Smooth muscle cell (in vitro differentiated cells): ENCODE results near the gene WDFY2. TPM values are rescaled to one million over a fixed set of nuclear protein-coding genes. Genes with fewer than 3 reads are reported as not detected.

ENCODE experiments used
- DNase-seq: peaks from one replicate; lab custom pipeline; 2025; ENCODE audit not compliant: unreplicated experiment; lab: John Stamatoyannopoulos, UW
- H2AFZ ChIP-seq: fragments of 200-600 bp; sonication (generic); 2 replicates; pipeline ENCODE4 v1.6.0; 2016; ENCODE audit warnings: antibody characterized with exemption, low read depth, mild to moderate bottlenecking
- H3F3A ChIP-seq: fragments of 200-600 bp; sonication (generic); 2 replicates; pipeline ENCODE4 v1.6.0; 2017; ENCODE audit warnings: antibody characterized with exemption, low read depth
- H3K27ac ChIP-seq: fragments of 200-600 bp; sonication (generic); 2 replicates; pipeline ENCODE4 v1.5.1; 2016; ENCODE audit warnings: low read depth, mild to moderate bottlenecking
- H3K27me3 ChIP-seq: fragments of 200-600 bp; sonication (generic); 2 replicates; pipeline ENCODE4 v1.6.1; 2016; ENCODE audit warnings: low read depth, mild to moderate bottlenecking
- H3K36me3 ChIP-seq: fragments of 200-600 bp; sonication (generic); 2 replicates; pipeline ENCODE4 v1.5.1; 2016; ENCODE audit warnings: low read depth
- H3K4me1 ChIP-seq: fragments of 200-600 bp; sonication (generic); 2 replicates; pipeline ENCODE4 v1.5.1; 2016; ENCODE audit warnings: low read depth
- H3K4me2 ChIP-seq: fragments of 200-600 bp; sonication (generic); 2 replicates; pipeline ENCODE4 v1.6.0; 2016; ENCODE audit warnings: mild to moderate bottlenecking
- H3K4me3 ChIP-seq: fragments of 200-600 bp; sonication (generic); 2 replicates; pipeline ENCODE4 v1.5.1; 2016; ENCODE audit warnings: mild to moderate bottlenecking
- H3K79me2 ChIP-seq: fragments of 200-600 bp; sonication (generic); 2 replicates; pipeline ENCODE4 v1.6.0; 2016; ENCODE audit warnings: low read depth, mild to moderate bottlenecking
- H3K9ac ChIP-seq: fragments of 200-600 bp; sonication (generic); 2 replicates; pipeline ENCODE4 v1.6.0; 2016; ENCODE audit warnings: low read depth
- H3K9me3 ChIP-seq: fragments of 200-600 bp; sonication (generic); replicated peaks from 2 replicates; pipeline ENCODE4 v1.5.1; 2016; ENCODE audit warnings: low read depth
- H4K20me1 ChIP-seq: fragments of 200-600 bp; sonication (generic); 2 replicates; pipeline ENCODE4 v1.6.0; 2016; ENCODE audit warnings: low read depth
- WGBS: methylation state at CpG from one replicate; pipeline ENCODE4 v1.1.7; 2016; ENCODE audit warnings: low lambda C conversion rate; 5-methylcytosine and 5-hydroxymethylcytosine counted together
- polyA plus RNA-seq: library from polyadenylated mRNA; unstranded; fragments of >200 nt; fragmentation: Nextera tagmentation; extraction: Ambion mirVana; gene quantifications from 2 replicates; pipeline ENCODE4 v1.2.1, GENCODE V29; 2016
- total RNA-seq: library from RNA; depleted of rRNA; stranded (reverse); fragments of >200 nt; gene quantifications from 2 replicates; pipeline ENCODE4 v1.2.3, GENCODE V29; 2014
- TF ChIP-seq, protein P1 (sequence below): fragments of 200-600 bp; sonication (generic); IDR thresholded peaks from 2 replicates; pipeline ENCODE4 v1.5.1; 2017; ENCODE audit warnings: borderline replicate concordance, mild to moderate bottlenecking, antibody characterized with exemption; ENCODE audit not compliant: insufficient read depth, poor library complexity, severe bottlenecking

WDFY2 gene
- total and polyA plus RNA-seq, 2 experiments from 2014 or later: 6.6 to 13.7 TPM

DNA sequence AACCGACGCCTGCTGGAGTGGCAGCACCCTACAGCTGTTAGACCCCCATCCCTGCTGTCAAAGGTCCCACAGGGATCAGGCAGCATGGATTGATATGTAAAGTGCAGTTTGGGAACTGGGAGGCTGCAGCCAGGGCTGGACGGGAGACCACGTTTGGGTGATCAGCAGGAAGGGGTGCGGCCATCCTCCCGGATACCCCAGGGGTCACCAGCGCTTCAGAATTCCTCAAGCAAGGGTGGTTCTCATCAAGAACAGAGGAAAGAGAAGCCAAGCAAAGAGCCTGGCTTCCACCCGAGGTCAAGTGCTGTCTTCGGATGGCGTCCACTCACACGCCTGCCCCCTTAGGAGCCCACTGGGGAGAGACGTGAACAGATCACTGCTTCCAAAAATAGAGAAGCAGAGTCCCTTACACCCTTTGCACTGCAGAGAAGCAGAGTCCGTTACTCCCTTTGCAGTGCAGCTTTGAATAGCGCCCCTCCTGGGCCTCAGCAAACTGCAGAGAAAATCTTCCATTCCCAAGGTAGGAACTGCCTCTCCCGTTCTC is 184.2 kb downstream of the WDFY2 start:
- TF ChIP-seq, protein P1, sequence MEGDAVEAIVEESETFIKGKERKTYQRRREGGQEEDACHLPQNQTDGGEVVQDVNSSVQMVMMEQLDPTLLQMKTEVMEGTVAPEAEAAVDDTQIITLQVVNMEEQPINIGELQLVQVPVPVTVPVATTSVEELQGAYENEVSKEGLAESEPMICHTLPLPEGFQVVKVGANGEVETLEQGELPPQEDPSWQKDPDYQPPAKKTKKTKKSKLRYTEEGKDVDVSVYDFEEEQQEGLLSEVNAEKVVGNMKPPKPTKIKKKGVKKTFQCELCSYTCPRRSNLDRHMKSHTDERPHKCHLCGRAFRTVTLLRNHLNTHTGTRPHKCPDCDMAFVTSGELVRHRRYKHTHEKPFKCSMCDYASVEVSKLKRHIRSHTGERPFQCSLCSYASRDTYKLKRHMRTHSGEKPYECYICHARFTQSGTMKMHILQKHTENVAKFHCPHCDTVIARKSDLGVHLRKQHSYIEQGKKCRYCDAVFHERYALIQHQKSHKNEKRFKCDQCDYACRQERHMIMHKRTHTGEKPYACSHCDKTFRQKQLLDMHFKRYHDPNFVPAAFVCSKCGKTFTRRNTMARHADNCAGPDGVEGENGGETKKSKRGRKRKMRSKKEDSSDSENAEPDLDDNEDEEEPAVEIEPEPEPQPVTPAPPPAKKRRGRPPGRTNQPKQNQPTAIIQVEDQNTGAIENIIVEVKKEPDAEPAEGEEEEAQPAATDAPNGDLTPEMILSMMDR: no peak
- H2AFZ ChIP-seq: no peak overlapping the region
- no peak for DNase-seq
- 85% methylated on average over 15 of the region's 15 CpGs for WGBS
- H4K20me1 ChIP-seq: no peaks in the 10 kb centered on the region
- no peak overlapping the region for H3K4me2 ChIP-seq
- no peak overlapping the region for H3K9ac ChIP-seq
- H3K9me3 ChIP-seq: no peaks in the 10 kb centered on the region
- H3F3A ChIP-seq: peaks cover 14% of the 10 kb centered on the region
- H3K4me3 ChIP-seq: no peak overlapping the region
- no peaks in the 10 kb centered on the region for H3K27me3 ChIP-seq
- H3K4me1 ChIP-seq: peaks cover 4% of the 10 kb centered on the region
- no peaks in the 10 kb centered on the region for H3K79me2 ChIP-seq
- H3K27ac ChIP-seq: no peak overlapping the region
- H3K36me3 ChIP-seq: no peaks in the 10 kb centered on the region

DNA sequence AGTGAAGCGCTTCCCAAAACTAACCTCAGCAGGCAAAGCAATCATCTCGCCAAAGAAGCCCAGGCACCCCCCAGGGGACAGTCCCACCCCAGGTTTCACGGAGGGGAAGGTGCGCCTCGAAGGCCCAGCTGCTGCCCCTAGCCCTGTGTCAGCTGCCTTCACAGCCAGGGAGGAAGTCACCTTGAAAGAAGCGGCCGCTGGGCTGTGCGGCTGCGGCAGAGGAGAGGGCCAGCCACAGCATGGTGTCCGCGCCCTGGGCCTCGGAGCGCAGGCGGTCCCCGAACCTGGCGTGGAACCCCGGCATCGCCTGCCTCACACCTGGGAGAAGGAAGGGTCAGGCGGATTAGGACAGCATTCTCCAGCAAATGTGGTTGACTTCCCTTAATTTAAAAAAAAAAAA is 184.7 kb downstream of the WDFY2 start:
- H3K79me2 ChIP-seq: no peaks in the 10 kb centered on the region
- H3K4me2 ChIP-seq: no peak overlapping the region
- H3K9ac ChIP-seq: no peak overlapping the region
- H2AFZ ChIP-seq: no peak overlapping the region
- H3F3A ChIP-seq: peaks cover 14% of the 10 kb centered on the region
- H3K36me3 ChIP-seq: no peaks in the 10 kb centered on the region
- no peak overlapping the region for H3K27ac ChIP-seq
- 93% methylated on average over 19 of the region's 19 CpGs for WGBS
- DNase-seq: no peak
- no peak overlapping the region for H3K4me3 ChIP-seq
- no peaks in the 10 kb centered on the region for H3K27me3 ChIP-seq
- H3K9me3 ChIP-seq: no peaks in the 10 kb centered on the region
- H4K20me1 ChIP-seq: no peaks in the 10 kb centered on the region
- TF ChIP-seq, protein P1: no peak
- H3K4me1 ChIP-seq: peaks cover 4% of the 10 kb centered on the region

DNA sequence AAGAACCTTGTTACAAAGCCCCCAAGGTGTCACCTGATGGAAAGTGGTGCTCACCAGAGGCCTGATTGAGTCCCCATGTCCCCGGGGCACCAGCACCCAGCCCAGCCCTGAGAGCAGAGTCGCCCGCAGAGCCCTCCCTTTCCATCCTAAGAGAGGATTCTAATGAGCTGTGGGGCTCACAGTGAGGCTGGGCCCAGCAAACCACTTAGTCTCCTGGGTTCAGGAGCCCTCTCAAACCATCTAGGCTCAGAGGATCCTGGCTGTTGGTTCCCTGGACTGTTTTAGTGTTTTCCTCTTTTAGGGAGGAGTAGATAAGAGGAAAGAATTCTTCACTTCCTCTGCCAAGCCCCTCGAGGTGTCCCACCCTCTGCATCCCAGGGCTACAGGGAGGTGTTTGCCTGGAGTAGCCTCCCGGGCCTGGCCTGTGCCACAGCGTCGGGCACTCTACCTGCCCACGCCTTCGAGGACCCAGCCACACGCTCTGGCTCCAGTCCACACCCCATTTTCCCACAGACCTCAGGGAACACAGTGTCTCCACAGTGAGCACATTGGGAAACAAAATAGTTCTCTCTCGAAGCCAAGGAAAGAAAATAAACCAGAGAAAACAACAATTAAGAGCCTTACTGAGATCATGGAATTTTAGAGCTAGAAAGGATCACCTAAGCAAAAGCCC is 185.3 kb downstream of the WDFY2 start:
- DNase-seq: no peak
- Histone ChIP-seq H3F3A (peaks cover 14% of the 10 kb centered on the region), H2AFZ (no peak overlapping the region), H3K4me3 (no peak overlapping the region), H3K79me2 (no peaks in the 10 kb centered on the region), H3K27me3 (no peaks in the 10 kb centered on the region), H3K9ac (no peak overlapping the region), H3K27ac (no peak overlapping the region), H3K36me3 (no peaks in the 10 kb centered on the region), H3K4me1 (peaks cover 2% of the 10 kb centered on the region), H4K20me1 (no peaks in the 10 kb centered on the region), H3K4me2 (no peak overlapping the region), H3K9me3 (no peaks in the 10 kb centered on the region)
- WGBS: 88% methylated on average over 11 of the region's 11 CpGs
- TF ChIP-seq, protein P1: no peak

DNA sequence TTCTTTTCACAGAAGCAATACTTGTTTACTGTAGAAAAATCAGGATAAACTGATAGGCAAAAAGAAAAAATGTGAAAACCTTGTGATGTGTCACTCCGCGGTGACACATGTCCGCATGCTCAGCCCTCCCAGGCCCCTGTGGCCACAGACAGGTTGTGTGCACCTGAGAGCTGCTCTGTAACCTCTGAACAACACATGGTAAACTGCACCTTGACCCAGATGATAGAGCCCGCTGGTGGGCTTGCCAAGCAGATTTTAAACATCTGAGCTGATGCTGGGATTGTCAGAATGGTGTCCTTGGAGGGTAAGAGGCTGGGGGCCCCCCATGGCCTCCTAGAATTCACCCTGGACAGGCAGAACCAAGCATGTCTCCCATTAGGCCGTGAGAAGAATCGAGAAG is 185.9 kb downstream of the WDFY2 start:
- H3F3A ChIP-seq: peaks cover 10% of the 10 kb centered on the region
- H3K4me1 ChIP-seq: no peaks in the 10 kb centered on the region
- H3K9me3 ChIP-seq: no peaks in the 10 kb centered on the region
- H2AFZ ChIP-seq: no peak overlapping the region
- DNase-seq: no peak
- WGBS: 96% methylated on average over 6 of the region's 6 CpGs
- H4K20me1 ChIP-seq: no peaks in the 10 kb centered on the region
- H3K9ac ChIP-seq: no peak overlapping the region
- no peak overlapping the region for H3K4me3 ChIP-seq
- H3K27me3 ChIP-seq: no peaks in the 10 kb centered on the region
- H3K4me2 ChIP-seq: no peak overlapping the region
- H3K27ac ChIP-seq: no peak overlapping the region
- no peaks in the 10 kb centered on the region for H3K36me3 ChIP-seq
- H3K79me2 ChIP-seq: no peaks in the 10 kb centered on the region
- TF ChIP-seq, protein P1: no peak
